Kasumi-1 (cell line): ENCODE measurements around the gene LHB.

Experiments
- DNase-seq, 2 experiments: peaks; one replicate each; lab custom pipeline; 2025; lab: John Stamatoyannopoulos, UW

LHB gene

DNA sequence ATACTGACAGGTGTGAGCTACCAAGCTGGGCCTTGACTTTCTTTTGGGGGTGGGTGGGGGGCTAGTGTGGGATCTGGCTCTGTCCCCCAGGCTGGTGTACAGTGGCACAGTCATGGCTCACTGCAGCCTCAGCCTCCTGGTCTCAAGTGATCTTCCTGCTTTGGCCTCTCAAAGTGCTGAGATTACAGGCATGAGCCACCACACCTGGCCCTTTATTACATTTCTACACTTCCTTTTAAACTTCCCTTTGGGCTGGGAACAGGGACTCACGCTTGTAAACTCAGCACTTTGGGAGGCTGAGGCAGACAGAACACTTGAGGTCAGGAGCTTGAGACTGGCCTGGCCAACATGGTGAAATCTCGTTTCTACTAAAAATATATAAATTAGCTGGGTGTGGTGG is 39.8 kb downstream of the LHB start:
- DNase-seq: no peak

- DNase-seq: peak; percentile 71 to 74
Observed at GRCh38 chr19:48975947-48976847, 40.7 kb downstream of the LHB start.

DNA sequence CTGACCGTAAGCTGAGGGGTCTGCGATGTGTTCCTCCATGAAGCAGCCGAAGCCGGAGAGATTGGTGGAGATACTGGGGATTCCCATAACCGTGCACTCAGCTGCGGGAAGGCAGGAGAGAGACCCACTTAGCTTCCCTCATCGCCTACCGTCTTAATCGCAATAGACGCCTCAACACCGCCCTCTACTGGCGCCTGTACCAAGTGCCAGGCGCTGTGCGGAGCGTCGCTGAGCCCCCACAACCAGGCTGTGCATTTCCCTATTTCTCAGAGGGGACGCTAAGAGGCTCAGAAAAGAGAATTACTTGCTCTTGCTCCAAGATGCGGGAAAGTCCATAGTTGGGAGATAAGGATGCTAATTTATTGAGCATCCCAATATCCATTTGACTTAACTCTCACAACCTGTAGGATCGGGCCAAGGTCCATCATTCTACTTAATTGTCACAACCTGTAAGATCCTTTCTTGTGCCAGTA is 45.9 kb downstream of the LHB start:
- DNase-seq: peak; percentile 89 to 93

GRCh38 chr19:48970139-48970766 is 46.6 kb downstream of the LHB start:
- DNase-seq: no peak

DNA sequence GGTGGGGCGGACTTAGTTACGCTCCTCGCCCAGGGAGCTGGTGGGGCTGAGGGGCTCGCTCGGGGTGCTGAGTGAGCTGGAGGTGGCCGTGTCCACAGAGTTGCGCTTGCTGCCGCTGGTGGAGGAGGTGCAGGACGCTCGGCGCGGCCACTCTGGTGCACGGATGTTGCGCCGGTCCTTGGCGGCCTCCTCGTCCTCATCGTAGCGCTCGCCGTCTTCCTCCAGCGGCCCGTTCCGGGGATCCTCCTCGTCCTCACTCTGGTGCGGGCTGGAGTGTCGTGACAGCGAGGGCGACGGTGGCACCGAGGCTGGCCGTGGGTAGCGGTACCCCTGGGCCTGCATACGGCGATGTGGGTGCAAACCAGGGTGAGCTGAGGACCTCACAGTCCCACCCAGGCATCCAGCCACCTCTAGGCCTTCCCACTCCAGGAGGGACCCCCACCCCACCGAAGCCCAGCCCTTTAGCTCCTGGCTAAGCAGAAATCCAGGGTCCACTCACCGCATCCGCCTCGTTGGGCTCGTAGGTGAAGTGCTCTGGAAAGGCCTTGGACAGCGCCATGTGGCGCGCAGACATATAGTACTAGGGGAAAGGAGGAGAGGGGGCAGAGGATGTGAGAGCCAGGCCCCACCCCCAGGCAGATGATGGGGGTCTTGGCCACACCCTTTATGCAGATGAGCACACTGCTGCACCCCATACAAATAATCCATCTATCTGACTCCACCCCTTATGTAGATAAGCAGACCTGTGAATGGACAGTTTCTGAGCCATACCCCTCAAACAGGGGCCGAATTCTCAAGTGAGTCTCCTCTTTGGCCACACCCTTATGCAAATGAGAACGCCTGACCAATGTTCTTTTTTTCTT is 47.4 kb downstream of the LHB start:
- peak; percentile 33 to 45 for DNase-seq

DNA sequence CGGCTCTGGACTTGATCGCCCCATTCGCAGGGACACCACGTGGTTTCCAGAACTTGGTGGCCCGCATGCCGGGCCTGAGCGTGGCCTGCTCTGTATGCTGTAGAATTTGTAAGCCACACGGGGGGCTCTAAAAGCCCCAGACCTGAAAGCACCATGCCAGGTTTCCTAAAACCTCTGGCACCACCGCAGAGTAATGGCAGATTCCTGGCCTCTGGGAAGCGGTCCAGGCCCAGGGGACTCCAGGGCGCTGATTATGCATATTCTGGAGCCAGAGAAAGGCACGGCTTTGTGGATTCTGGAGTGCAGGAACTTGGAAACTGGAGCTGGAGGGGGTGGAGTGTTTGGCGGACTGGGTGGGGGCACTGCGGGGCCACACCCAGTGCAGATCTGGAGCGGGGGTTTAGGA is 48.1 kb downstream of the LHB start:
- no peak for DNase-seq

GRCh38 chr19:48968179-48968661 is 48.7 kb downstream of the LHB start:
- DNase-seq: peak in 1 of 2 experiments; percentile 27

GRCh38 chr19:48967346-48968178 is 49.3 kb downstream of the LHB start:
- peak; percentile 25 to 50 for DNase-seq

DNA sequence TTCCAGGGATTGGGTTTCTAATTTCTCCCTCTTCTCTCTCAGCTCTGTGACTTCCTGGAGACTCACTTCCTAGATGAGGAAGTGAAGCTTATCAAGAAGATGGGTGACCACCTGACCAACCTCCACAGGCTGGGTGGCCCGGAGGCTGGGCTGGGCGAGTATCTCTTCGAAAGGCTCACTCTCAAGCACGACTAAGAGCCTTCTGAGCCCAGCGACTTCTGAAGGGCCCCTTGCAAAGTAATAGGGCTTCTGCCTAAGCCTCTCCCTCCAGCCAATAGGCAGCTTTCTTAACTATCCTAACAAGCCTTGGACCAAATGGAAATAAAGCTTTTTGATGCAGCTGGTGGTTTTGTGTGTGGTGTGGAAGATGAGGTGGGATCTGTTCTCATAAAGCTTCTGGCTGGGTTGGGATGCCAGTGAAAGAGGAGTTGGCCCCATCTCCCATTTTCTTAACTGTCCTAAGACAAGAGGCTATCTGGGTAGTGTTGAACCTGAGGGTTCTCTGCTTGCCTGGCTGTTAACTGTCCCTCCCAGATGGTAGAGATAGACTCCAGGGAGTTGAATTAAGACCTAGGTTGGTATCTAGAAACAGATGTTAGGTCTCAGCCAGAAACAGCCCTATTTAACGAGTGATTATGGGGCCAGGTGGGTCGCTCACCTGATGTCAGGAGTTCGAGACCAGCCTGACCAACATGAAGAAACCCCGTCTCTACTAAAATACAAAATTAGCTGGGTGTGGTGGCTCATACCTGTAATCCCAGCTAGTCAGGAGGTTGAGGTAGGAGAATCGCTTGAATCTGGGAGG is 50.1 kb downstream of the LHB start:
- DNase-seq: peak in 1 of 2 experiments; percentile 15
